ENCODE results near the gene KIAA1671. TPM values are rescaled to one million over a fixed set of nuclear protein-coding genes. Genes with fewer than 3 reads are reported as not detected.

The KIAA1671 gene
- total RNA-seq, 1 donor: 10.7 TPM

DNA sequence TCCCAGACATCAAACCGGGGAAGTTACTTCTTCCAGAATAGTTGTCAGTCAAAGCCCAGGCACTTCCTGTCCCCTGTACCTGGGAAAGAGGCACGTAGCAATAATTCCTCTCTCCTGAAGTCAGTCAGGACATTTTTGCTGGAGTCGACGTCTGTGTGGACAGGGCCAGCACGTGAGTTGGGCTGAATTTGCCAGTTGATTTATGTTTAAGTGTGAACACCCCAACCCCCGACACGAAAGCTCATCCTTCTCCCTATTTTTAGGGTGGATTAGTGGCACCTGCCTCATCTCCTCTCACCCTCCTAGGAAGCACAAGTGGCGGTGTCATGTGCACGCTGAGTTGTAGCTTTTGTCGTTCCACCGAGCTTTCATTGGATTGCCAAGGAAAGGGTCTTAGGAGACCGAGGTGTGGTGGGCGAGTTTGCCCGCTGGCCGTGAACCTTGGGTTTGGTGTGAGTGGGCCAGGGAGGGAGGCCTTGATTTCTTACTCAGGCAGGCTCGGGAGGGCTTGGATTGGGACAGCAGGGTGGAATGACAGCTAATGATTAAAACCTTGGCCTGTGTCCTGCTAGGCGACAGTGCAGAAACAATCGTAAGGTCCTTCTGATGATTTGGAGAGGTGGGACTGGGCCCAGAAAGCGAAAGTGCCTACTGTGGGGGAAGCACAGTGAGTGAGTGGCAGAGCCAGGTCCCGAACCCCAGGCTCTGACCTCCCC, 160.2 kb downstream of the KIAA1671 start:
- TF ChIP-seq, protein P1, sequence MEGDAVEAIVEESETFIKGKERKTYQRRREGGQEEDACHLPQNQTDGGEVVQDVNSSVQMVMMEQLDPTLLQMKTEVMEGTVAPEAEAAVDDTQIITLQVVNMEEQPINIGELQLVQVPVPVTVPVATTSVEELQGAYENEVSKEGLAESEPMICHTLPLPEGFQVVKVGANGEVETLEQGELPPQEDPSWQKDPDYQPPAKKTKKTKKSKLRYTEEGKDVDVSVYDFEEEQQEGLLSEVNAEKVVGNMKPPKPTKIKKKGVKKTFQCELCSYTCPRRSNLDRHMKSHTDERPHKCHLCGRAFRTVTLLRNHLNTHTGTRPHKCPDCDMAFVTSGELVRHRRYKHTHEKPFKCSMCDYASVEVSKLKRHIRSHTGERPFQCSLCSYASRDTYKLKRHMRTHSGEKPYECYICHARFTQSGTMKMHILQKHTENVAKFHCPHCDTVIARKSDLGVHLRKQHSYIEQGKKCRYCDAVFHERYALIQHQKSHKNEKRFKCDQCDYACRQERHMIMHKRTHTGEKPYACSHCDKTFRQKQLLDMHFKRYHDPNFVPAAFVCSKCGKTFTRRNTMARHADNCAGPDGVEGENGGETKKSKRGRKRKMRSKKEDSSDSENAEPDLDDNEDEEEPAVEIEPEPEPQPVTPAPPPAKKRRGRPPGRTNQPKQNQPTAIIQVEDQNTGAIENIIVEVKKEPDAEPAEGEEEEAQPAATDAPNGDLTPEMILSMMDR (IDR thresholded peaks at IDR 0.05; ENCODE audit: insufficient read depth, low read length): no peak
- DNase-seq (ENCODE audit: low read depth): no peak
- H3K4me3 ChIP-seq (ENCODE audit: low read depth, low read length): no peak overlapping the region

DNA sequence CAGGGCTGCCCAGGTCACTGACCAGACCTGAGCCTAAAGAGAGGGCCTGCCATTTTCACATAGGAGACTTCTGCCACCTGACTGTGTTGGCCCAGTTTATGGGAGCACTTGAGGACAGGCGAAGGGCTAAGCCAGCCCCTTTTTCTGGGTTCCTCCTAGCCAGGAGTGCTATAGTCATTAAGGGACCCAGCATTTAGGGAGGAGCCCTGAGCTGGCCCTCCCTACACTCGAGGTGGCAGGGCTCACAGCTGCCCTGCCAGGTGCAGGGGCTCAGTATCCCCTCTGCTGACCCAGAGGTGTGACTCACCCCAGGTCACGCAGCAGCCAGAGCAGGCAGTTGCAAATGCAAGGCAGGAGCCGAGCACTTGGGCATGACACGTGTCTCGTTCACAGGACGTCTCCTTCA, 160.8 kb downstream of the KIAA1671 start:
- DNase-seq (ENCODE audit: low read depth): no peak
- TF ChIP-seq, protein P1 (IDR thresholded peaks at IDR 0.05; ENCODE audit: insufficient read depth, low read length): no peak

DNA sequence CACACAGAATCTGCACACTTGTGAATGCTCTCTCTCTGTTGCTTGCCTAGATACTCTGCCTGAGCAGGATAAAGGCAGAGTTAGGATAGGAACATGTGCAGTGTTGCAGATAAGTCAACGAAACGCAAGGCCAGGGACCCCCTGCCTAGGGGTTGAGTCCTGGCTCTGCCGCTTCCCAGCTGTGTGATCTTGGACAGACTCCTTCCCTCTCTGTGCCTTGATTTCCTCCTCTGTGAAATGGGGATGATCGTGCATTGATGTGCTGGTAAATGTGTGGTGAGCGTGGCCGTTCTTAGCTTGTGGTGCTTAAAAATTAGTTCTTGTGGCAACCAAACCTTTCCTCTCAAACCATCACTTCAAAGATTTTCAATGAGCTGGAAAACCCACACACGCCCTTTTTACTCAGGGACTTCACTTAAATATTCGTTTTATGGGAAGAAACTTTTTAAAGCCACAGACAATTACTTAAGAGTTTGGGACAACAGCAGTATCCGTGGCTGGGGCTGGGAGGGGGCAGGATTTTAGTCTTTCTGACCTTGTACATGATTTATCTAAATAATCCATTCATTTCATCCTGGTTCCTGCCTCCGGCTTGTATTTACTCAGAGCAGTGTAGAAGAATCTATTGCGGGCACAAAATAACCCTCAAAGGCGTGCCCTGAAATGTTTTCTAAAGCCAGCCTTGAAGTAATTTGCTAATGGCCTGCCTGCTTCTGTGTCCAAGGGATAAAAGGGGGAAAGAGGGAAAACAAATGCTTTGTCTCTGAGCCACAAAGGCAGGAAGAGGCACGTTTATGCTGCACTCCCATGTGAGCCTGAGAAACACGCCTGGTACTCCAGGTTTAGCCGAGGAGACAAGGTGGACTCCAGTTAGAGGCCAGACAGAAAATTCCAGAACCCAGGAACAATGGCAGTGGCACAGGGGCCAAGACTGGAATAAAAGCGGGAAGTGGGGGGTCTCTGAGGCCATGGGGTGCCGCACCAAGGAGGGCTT, 162.2 kb downstream of the KIAA1671 start:
- TF ChIP-seq, protein P1 (IDR thresholded peaks at IDR 0.05; ENCODE audit: insufficient read depth, low read length): no peak
- H3K4me3 ChIP-seq (ENCODE audit: low read depth, low read length): no peak overlapping the region
- DNase-seq (ENCODE audit: low read depth): no peak

More for the DNA sequence above, 160.8 kb downstream of the KIAA1671 start:
- no peak overlapping the region for H3K4me3 ChIP-seq (ENCODE audit: low read depth, low read length)

DNA sequence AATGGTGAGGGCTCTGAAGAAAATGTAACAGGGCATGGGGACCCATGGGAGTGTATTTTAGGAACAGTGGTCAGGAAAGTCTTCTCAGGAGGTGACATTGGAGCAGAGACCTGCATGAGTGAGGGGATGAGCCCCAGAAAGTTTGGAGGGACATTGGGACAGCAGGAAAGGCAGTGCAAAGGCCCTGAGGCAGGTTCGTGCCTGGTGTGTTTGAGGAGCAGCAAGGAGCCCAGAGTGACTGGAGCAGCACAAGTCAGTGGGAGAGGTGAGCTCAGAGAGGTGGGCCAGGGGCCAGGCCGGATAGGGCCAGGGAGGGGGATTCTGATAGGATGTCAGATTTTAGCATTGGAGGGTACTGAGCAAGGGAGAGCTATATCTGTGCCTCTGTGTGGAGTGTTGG, 167.1 kb downstream of the KIAA1671 start:
- DNase-seq (ENCODE audit: low read depth): no peak
- TF ChIP-seq, protein P1 (IDR thresholded peaks at IDR 0.05; ENCODE audit: insufficient read depth, low read length): no peak
- H3K4me3 ChIP-seq (ENCODE audit: low read depth, low read length): no peak overlapping the region

DNA sequence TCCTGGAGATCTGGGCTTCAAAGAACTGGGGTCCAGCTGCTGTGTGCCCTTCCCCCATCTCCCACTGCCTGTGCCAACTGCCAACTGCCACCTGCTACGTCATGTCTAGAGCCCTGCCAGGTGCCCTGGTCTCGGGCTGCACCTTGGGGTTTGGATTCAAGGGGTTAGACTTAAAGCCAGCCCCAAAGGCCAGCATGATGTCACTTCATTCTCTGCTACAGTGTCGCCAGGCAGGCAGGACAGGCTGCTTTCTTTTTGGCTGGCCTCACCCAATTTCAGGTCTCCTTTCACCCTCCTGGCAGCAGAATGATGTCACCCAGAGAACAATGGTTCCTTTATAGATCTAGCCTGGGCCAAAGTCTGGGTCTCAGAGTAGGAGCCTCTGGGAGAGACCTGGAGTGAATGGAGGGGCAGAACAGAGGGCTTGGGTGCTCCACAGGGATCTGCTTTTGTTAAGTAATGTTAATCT, 167.6 kb downstream of the KIAA1671 start:
- no peak overlapping the region for H3K4me3 ChIP-seq (ENCODE audit: low read depth, low read length)
- TF ChIP-seq, protein P1 (IDR thresholded peaks at IDR 0.05; ENCODE audit: insufficient read depth, low read length): no peak

DNA sequence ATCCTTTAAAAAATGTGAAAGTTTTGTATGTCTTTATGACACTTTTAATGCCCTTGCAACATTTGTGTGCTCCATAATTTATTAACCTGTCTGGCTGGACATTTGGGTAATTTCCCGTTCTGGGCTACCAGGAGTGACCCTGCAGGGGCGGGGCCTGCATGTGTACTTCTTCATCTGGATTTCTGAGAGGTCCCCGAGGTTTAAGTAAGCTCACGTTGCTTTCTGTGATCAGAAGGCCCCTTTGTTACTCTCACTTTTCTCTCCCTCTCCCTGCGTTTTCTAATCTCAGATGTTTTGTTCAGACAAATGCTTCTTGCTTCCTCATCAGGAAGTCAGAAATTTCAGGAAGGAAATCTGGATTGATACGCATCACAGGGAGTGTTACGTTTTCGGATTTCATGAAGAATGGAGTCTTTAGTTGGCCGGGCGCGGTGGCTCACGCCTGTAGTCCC, 168.3 kb downstream of the KIAA1671 start:
- no peak overlapping the region for H3K4me3 ChIP-seq (ENCODE audit: low read depth, low read length)
- TF ChIP-seq, protein P1 (IDR thresholded peaks at IDR 0.05; ENCODE audit: insufficient read depth, low read length): no peak
- DNase-seq (ENCODE audit: low read depth): no peak

More for the DNA sequence above, 167.6 kb downstream of the KIAA1671 start:
- DNase-seq (ENCODE audit: low read depth): no peak

All from fibroblast of the aortic adventitia (primary cell).